Thyroid gland (tissue), 4 donors: ENCODE results near the gene SUB1.

Source experiments
- POLR2A ChIP-seq, 2 donors: fragments of 450-650 bp; IDR thresholded peaks; one replicate each; pipeline ENCODE4 v1.6.1; 2017; ENCODE audit warnings: antibody characterized with exemption in 2 of 2, mild to moderate bottlenecking in 2 of 2, moderate library complexity in 1 of 2
- TF ChIP-seq, protein P1 (sequence below), 6 experiments: fragments of 200-600 bp in 3 of 6; fragments of 450-650 bp in 3 of 6; sonication (generic) in 3 of 6; IDR thresholded peaks; one replicate each; pipeline ENCODE4 v1.5.1; 2016 to 2019; ENCODE audit warnings: antibody characterized with exemption in 6 of 6, mild to moderate bottlenecking in 2 of 6, inconsistent platforms in 1 of 6, moderate library complexity in 1 of 6

- TF ChIP-seq, protein P1, sequence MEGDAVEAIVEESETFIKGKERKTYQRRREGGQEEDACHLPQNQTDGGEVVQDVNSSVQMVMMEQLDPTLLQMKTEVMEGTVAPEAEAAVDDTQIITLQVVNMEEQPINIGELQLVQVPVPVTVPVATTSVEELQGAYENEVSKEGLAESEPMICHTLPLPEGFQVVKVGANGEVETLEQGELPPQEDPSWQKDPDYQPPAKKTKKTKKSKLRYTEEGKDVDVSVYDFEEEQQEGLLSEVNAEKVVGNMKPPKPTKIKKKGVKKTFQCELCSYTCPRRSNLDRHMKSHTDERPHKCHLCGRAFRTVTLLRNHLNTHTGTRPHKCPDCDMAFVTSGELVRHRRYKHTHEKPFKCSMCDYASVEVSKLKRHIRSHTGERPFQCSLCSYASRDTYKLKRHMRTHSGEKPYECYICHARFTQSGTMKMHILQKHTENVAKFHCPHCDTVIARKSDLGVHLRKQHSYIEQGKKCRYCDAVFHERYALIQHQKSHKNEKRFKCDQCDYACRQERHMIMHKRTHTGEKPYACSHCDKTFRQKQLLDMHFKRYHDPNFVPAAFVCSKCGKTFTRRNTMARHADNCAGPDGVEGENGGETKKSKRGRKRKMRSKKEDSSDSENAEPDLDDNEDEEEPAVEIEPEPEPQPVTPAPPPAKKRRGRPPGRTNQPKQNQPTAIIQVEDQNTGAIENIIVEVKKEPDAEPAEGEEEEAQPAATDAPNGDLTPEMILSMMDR (IDR thresholded peaks at IDR 0.05), result no peak
- TF ChIP-seq POLR2A (IDR thresholded peaks at IDR 0.05), result no peak
Observed at GRCh38 chr5:32578764-32579163, 6.6 kb upstream of the SUB1 start.
